Tibial artery (tissue), 4 donors: ENCODE measurements around the gene USP6NL.
"Not testable (repeated sequence)": the region's sequence is repeated elsewhere in the genome, so short reads cannot be mapped to it uniquely, and the experiment has no call there.

ENCODE experiments used
- DNase-seq, 2 donors: peaks; one replicate each; pipeline ENCODE4 v3.0.0-alpha.2; 2019
- H3K27ac ChIP-seq, 2 donors: fragments of 200-600 bp; sonication (generic) in 1 of 2; 1 replicate in 1 of 2; 2 replicates in 1 of 2; pipeline ENCODE4 v1.5.1; 2018 to 2019; ENCODE audit warnings: mild to moderate bottlenecking in 1 of 2
- H3K27me3 ChIP-seq, 2 donors: fragments of 200-600 bp; sonication (generic) in 1 of 2; one replicate each; pipeline versions ENCODE4 v1.5.1 to v1.6.0; 2016 to 2019
- H3K36me3 ChIP-seq, 3 donors: fragments of 200-600 bp; sonication (generic) in 2 of 3; one replicate each; pipeline ENCODE4 v1.5.1; 2016 to 2019; ENCODE audit warnings: mild to moderate bottlenecking in 2 of 3
- H3K4me1 ChIP-seq, 4 donors: fragments of 200-600 bp; sonication (generic) in 2 of 4; 1 replicate in 3 of 4; 2 replicates in 1 of 4; pipeline ENCODE4 v1.5.1; 2016 to 2019
- H3K4me3 ChIP-seq, 2 donors: fragments of 200-600 bp; sonication (generic) in 1 of 2; 1 replicate in 1 of 2; 2 replicates in 1 of 2; pipeline ENCODE4 v1.5.1; 2018 to 2019; ENCODE audit warnings: mild to moderate bottlenecking in 2 of 2
- H3K9me3 ChIP-seq, 3 donors: fragments of 200-600 bp; sonication (generic) in 1 of 3; one replicate each; pipeline ENCODE4 v1.5.1; 2016 to 2019
- CTCF ChIP-seq, 2 experiments: fragments of 200-600 bp in 1 of 2; fragments of 450-650 bp in 1 of 2; IDR thresholded peaks; one replicate each; pipeline ENCODE4 v1.5.1; 2017 to 2019; ENCODE audit warnings: antibody characterized with exemption in 2 of 2, mild to moderate bottlenecking in 1 of 2, moderate library complexity in 1 of 2
- intact Hi-C: fragments of 100-400 bp; cut with DNase I; formaldehyde crosslinking; loops from one replicate; pipeline ENCODE4 v1.15.0; 2023; ENCODE audit warnings: low total_unique reads

USP6NL gene

GRCh38 chr10:11629731-11630130 lies 18.3 kb upstream of the USP6NL start:
- intact Hi-C loops: no loop called here
- Histone ChIP-seq H3K36me3 (no peaks in the 10 kb centered on the region), H3K4me3 (no peak overlapping the region), H3K9me3 (no peaks in the 10 kb centered on the region), H3K4me1 (no peaks in the 10 kb centered on the region), H3K27me3 (no peaks in the 10 kb centered on the region), H3K27ac (no peak overlapping the region)
- TF ChIP-seq CTCF (IDR thresholded peaks at IDR 0.05): no peak
- DNase-seq: no peak

DNA sequence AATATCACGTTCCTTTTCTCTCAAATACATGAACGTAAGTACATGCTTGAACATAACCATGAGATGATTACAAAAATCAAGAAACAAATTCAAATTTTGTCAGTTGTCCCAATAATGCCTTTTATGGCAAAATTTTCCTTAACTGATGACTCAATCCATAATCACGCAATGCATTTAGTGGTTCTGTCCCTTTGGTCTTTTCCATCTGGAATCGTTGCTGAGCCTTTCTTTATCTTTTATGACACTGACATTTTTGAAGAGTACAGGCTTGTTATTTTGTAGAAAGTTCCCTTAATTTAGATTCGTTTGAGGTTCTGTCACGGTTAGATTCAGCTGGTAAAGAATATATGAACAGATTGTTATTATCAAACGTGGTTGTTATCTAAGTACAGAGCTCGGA lies 16.5 kb upstream of the USP6NL start:
- H3K4me3 ChIP-seq, H3K36me3 ChIP-seq, DNase-seq, H3K27me3 ChIP-seq, H3K9me3 ChIP-seq, H3K4me1 ChIP-seq, intact Hi-C loops, H3K27ac ChIP-seq: not testable (repeated sequence)

DNA sequence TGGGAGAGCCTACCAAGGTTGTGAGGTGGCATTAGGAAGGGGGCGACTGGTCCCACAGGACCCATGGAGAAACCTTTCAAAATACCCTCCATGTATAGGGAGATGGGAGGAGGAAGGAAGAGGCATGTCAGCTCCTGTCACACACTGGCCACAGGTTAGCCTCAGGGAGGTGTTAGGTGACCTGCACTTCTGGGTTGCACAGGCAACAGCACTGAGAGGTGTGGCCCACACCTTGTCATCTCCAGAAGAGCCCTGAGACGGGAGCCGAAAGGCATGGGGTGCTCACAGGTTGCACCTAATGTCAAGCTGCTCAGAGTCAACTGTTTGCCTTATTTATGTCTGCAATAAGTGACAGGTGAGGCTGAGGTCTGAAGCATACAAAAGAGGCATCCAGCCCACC lies 14.6 kb upstream of the USP6NL start:
- no peaks in the 10 kb centered on the region for H3K4me1 ChIP-seq
- DNase-seq: no peak
- no peak overlapping the region for H3K27ac ChIP-seq
- no peak overlapping the region for H3K4me3 ChIP-seq
- intact Hi-C loops: no loop called here
- peaks cover 0 to 5% of the 10 kb centered on the region in 2 donors for H3K27me3 ChIP-seq
- TF ChIP-seq CTCF (IDR thresholded peaks at IDR 0.05): no peak
- H3K9me3 ChIP-seq: no peaks in the 10 kb centered on the region
- H3K36me3 ChIP-seq: no peaks in the 10 kb centered on the region

- intact Hi-C loops: no loop called here
- DNase-seq: no peak
- Histone ChIP-seq H3K4me1 (no peaks in the 10 kb centered on the region), H3K36me3 (no peaks in the 10 kb centered on the region), H3K27ac (no peak overlapping the region), H3K4me3 (no peak overlapping the region), H3K9me3 (no peaks in the 10 kb centered on the region), H3K27me3 (peaks cover 0 to 5% of the 10 kb centered on the region in 2 donors)
- no peak for TF ChIP-seq CTCF (IDR thresholded peaks at IDR 0.05)
Observed at GRCh38 chr10:11625019-11625735, 13.7 kb upstream of the USP6NL start.

DNA sequence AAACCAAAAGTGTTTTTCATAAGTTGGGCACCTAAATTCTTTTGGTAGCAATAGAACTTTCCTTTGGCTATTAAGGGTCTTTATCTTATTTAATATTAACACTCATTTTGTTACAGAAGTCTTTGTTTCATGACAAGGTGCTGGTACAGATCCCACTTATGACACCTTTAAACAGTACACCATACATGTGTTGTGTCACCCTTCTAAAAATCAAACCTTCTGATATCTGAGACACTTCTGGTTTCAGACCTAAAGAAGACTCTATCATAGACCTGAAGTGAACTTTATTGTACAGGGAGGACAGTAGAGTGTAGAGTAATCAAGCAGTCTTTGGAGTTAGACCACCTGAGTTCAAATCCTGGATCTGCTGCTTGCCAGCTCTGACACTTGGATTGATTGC lies 5.8 kb upstream of the USP6NL start:
- Histone ChIP-seq H3K36me3 (no peaks in the 10 kb centered on the region), H3K27ac (no peak overlapping the region), H3K9me3 (no peaks in the 10 kb centered on the region), H3K27me3 (no peaks in the 10 kb centered on the region), H3K4me1 (no peaks in the 10 kb centered on the region), H3K4me3 (no peak overlapping the region)
- DNase-seq: no peak
- no peak for TF ChIP-seq CTCF (IDR thresholded peaks at IDR 0.05)
- intact Hi-C loops: no loop called here

GRCh38 chr10:11616021-11616420 lies 4.6 kb upstream of the USP6NL start:
- H3K27me3 ChIP-seq: no peaks in the 10 kb centered on the region
- no peaks in the 10 kb centered on the region for H3K36me3 ChIP-seq
- no peaks in the 10 kb centered on the region for H3K9me3 ChIP-seq
- TF ChIP-seq CTCF (IDR thresholded peaks at IDR 0.05): no peak
- H3K4me3 ChIP-seq: no peak overlapping the region
- no peak overlapping the region for H3K27ac ChIP-seq
- peaks cover 0 to 4% (median 0%) of the 10 kb centered on the region in 4 donors for H3K4me1 ChIP-seq
- intact Hi-C loops: no loop called here
- no peak for DNase-seq
